ENCODE results near the gene DCN. TPM values are rescaled to one million over a fixed set of nuclear protein-coding genes. Genes with fewer than 3 reads are reported as not detected.
A peak's percentile ranks its signal among the peaks of the same experiment; 100 is the strongest.
"Not testable (repeated sequence)": the region's sequence is repeated elsewhere in the genome, so short reads cannot be mapped to it uniquely, and the experiment has no call there.

Gene DCN
- polyA plus RNA-seq, 1 of the 3 experiments (the other 2 are of a cell fraction): 5.5 TPM

DNA sequence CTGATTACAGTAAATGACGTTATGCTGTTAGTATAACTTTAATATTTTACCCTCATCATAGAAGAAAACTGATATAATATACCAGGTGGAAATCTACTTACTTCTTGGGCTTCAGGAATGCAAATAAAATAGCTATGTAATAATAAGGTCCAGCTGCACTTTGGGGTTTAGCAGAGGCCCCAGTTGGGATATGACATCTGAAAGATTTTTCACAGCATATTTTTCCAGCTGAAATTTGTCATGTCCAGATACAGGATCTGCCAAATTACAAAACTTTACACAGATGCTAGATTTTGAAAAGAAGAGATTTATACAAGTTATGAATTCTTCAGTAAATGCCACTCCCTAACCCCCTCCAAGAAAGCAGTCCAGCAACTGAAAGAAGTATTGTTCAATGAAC lies 29.2 kb upstream of the DCN start:
- 0 out of 2 replicates have a peak, but pooled peaks have one; percentile 22 for TF ChIP-seq TCF12 (IDR thresholded peaks at IDR 0.05)
- TF ChIP-seq, protein P1, sequence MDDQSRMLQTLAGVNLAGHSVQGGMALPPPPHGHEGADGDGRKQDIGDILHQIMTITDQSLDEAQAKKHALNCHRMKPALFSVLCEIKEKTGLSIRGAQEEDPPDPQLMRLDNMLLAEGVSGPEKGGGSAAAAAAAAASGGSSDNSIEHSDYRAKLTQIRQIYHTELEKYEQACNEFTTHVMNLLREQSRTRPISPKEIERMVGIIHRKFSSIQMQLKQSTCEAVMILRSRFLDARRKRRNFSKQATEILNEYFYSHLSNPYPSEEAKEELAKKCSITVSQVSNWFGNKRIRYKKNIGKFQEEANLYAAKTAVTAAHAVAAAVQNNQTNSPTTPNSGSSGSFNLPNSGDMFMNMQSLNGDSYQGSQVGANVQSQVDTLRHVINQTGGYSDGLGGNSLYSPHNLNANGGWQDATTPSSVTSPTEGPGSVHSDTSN (IDR thresholded peaks at IDR 0.05): no peak
- Histone ChIP-seq H3K9ac (no peak overlapping the region), H3K27me3 (ENCODE audit: insufficient read depth) (no peaks in the 10 kb centered on the region), H3K27ac (ENCODE audit: low read depth in 2 of 2, low read length in 1 of 2) (peak overlapping the region in 1 of 2 experiments; percentile 54; a peak in 1 of 4 replicates), H3K79me2 (ENCODE audit: insufficient read depth) (no peaks in the 10 kb centered on the region; the same call in 1 of the 2 replicates), H4K20me1 (ENCODE audit: insufficient read depth) (no peaks in the 10 kb centered on the region), H3K9me2 (no peaks in the 10 kb centered on the region), H3K9me3 (no peaks in the 10 kb centered on the region), H3F3A (replicated peaks; ENCODE audit: insufficient read depth) (peaks cover 7% of the 10 kb centered on the region), H3K4me1 (ENCODE audit: control insufficient read depth in 1 of 2, insufficient read depth in 2 of 2, low read depth in 1 of 2, low read length in 1 of 2) (no peaks in the 10 kb centered on the region), H2AFZ (ENCODE audit: low read depth) (no peak overlapping the region), H3K4me2 (no peak overlapping the region), H3K4me3 (ENCODE audit: low read depth in 2 of 2, low read length in 1 of 2) (no peak overlapping the region), H3K36me3 (replicated peaks in 1 of 2; ENCODE audit: control insufficient read depth in 1 of 2, insufficient read depth in 2 of 2, low read length in 1 of 2) (no peaks in the 10 kb centered on the region)
- CTCF ChIA-PET: interaction anchor here (0.6 kb wide), 1 partner anchor 118 kb away, joined by 3 read pairs; no protein-coding TSS in a partner anchor
- POLR2A ChIA-PET: no interaction called here
- DNase-seq: no peak
- 65% methylated on average over 1 of the region's 1 CpG for WGBS (ENCODE audit: low lambda C conversion rate)

DNA sequence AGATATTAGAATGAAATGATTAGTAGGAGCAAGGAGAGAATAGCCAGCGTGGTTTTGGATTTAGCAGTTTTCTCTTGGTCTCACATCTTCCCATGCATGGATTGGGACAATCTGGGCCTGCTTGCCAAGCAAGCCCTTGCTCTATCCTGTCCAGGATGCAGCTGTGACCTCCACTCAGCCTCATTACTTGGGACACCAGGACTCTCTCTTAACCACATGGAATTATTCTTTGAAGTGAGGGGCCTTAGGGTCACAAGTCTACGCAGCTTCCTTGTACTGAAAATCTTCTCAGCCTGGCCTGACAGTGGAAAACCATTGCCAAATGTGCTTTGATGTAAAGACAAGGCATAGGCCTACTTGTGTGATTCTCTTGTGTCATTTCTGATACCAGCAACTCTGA lies 28.0 kb upstream of the DCN start:
- ChIA-PET POLR2A (no interaction called here), CTCF (no interaction called here)
- Histone ChIP-seq H3K27me3 (ENCODE audit: insufficient read depth) (no peaks in the 10 kb centered on the region), H3K9me3 (no peaks in the 10 kb centered on the region), H3K36me3 (replicated peaks in 1 of 2; ENCODE audit: control insufficient read depth in 1 of 2, insufficient read depth in 2 of 2, low read length in 1 of 2) (no peaks in the 10 kb centered on the region), H3K9ac (no peak overlapping the region), H3K79me2 (ENCODE audit: insufficient read depth) (no peaks in the 10 kb centered on the region; the same call in 1 of the 2 replicates), H3K4me1 (ENCODE audit: control insufficient read depth in 1 of 2, insufficient read depth in 2 of 2, low read depth in 1 of 2, low read length in 1 of 2) (no peaks in the 10 kb centered on the region), H3K4me3 (ENCODE audit: low read depth in 2 of 2, low read length in 1 of 2) (no peak overlapping the region), H4K20me1 (ENCODE audit: insufficient read depth) (no peaks in the 10 kb centered on the region), H2AFZ (ENCODE audit: low read depth) (no peak overlapping the region), H3K9me2 (no peaks in the 10 kb centered on the region), H3F3A (replicated peaks; ENCODE audit: insufficient read depth) (no peaks in the 10 kb centered on the region), H3K4me2 (no peak overlapping the region), H3K27ac (ENCODE audit: low read depth in 2 of 2, low read length in 1 of 2) (no peak overlapping the region)
- no peak for DNase-seq
- 52% methylated on average over 2 of the region's 2 CpGs for WGBS (ENCODE audit: low lambda C conversion rate)
- TF ChIP-seq, protein P2, sequence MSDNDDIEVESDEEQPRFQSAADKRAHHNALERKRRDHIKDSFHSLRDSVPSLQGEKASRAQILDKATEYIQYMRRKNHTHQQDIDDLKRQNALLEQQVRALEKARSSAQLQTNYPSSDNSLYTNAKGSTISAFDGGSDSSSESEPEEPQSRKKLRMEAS (IDR thresholded peaks at IDR 0.05; ENCODE audit: low read depth): no peak
- TF ChIP-seq, protein P3, sequence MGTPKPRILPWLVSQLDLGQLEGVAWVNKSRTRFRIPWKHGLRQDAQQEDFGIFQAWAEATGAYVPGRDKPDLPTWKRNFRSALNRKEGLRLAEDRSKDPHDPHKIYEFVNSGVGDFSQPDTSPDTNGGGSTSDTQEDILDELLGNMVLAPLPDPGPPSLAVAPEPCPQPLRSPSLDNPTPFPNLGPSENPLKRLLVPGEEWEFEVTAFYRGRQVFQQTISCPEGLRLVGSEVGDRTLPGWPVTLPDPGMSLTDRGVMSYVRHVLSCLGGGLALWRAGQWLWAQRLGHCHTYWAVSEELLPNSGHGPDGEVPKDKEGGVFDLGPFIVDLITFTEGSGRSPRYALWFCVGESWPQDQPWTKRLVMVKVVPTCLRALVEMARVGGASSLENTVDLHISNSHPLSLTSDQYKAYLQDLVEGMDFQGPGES (IDR thresholded peaks at IDR 0.05; ENCODE audit: low read depth, low read length): no peak
- TF ChIP-seq JUND (IDR thresholded peaks at IDR 0.05): no peak

DNA sequence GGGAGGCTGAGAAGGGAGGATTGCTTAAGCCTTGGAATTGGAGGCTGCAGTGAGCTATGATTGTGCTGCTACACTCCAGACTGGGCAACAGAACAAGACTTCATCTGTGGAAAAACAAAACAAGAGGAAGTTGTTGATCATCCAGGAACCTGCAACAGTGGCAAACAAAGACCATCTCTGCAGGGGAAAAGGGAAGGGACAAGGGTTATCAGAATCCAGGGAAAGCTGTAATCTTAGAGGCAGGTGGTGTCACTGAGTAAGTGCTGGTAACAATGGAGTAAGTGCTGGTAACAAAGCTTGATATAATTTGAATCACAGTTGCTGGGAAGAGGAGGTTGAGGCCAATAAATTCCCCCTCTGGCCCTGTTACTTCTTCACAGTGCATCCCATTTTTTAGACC lies 27.5 kb upstream of the DCN start:
- POLR2A ChIA-PET: no interaction called here
- H3F3A ChIP-seq (replicated peaks; ENCODE audit: insufficient read depth): no peaks in the 10 kb centered on the region
- no peak for DNase-seq
- H3K9me3 ChIP-seq: no peaks in the 10 kb centered on the region
- no peaks in the 10 kb centered on the region for H3K36me3 ChIP-seq (replicated peaks in 1 of 2; ENCODE audit: control insufficient read depth in 1 of 2, insufficient read depth in 2 of 2, low read length in 1 of 2)
- no peak overlapping the region for H3K27ac ChIP-seq (ENCODE audit: low read depth in 2 of 2, low read length in 1 of 2)
- no peaks in the 10 kb centered on the region; the same call in 1 of the 2 replicates for H3K79me2 ChIP-seq (ENCODE audit: insufficient read depth)
- CTCF ChIA-PET: interaction anchor here (1.0 kb wide), 1 partner anchor 29 kb away, joined by 3 read pairs; no protein-coding TSS in a partner anchor
- H3K4me3 ChIP-seq (ENCODE audit: low read depth in 2 of 2, low read length in 1 of 2): no peak overlapping the region
- H3K4me1 ChIP-seq (ENCODE audit: control insufficient read depth in 1 of 2, insufficient read depth in 2 of 2, low read depth in 1 of 2, low read length in 1 of 2): no peaks in the 10 kb centered on the region
- TF ChIP-seq, protein P3 (IDR thresholded peaks at IDR 0.05; ENCODE audit: low read depth, low read length): no peak
- H2AFZ ChIP-seq (ENCODE audit: low read depth): no peak overlapping the region
- H3K9me2 ChIP-seq: no peaks in the 10 kb centered on the region
- H3K27me3 ChIP-seq (ENCODE audit: insufficient read depth): no peaks in the 10 kb centered on the region
- no peaks in the 10 kb centered on the region for H4K20me1 ChIP-seq (ENCODE audit: insufficient read depth)
- H3K4me2 ChIP-seq: no peak overlapping the region
- H3K9ac ChIP-seq: no peak overlapping the region

DNA sequence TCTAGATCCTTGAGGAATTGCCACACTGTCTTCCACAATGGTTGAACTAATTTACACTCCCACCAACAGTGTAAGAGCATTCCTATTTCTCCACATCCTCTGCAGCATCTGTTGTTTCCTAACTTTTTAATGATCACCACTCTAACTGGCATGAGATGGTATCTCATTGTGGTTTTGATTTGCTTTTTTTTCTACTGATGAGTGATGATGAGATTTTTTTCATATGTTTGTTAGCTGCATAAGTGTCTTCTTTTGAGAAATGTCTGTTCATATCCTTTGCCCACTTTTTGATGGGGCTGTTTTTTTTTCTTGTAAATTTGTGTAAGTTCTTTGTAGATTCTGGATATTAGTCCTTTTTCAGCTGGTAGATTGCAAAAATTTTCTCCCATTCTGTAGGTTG lies 24.7 kb upstream of the DCN start:
- H3K36me3 ChIP-seq (replicated peaks in 1 of 2; ENCODE audit: control insufficient read depth in 1 of 2, insufficient read depth in 2 of 2, low read length in 1 of 2); H2AFZ ChIP-seq (ENCODE audit: low read depth); POLR2A ChIA-PET; H3K9ac ChIP-seq; H3K4me1 ChIP-seq (ENCODE audit: control insufficient read depth in 1 of 2, insufficient read depth in 2 of 2, low read depth in 1 of 2, low read length in 1 of 2); H3K27ac ChIP-seq (ENCODE audit: low read depth in 2 of 2, low read length in 1 of 2); H3K79me2 ChIP-seq (ENCODE audit: insufficient read depth); CTCF ChIA-PET; H3K27me3 ChIP-seq (ENCODE audit: insufficient read depth); H3K4me2 ChIP-seq; H3K4me3 ChIP-seq (ENCODE audit: low read depth in 2 of 2, low read length in 1 of 2); H3F3A ChIP-seq (replicated peaks; ENCODE audit: insufficient read depth); H3K9me3 ChIP-seq; H3K9me2 ChIP-seq; DNase-seq; H4K20me1 ChIP-seq (ENCODE audit: insufficient read depth): not testable (repeated sequence)
